Upper lobe of right lung (tissue), 1 donor: ENCODE results near the gene CNTNAP2. TPM values are rescaled to one million over a fixed set of nuclear protein-coding genes. Genes with fewer than 3 reads are reported as not detected.

Experiments
- ATAC-seq: fragments of 200-7000 bp; cut with Tn5 transposase; one replicate; pipeline ENCODE4 v1.9.1; 2020; ENCODE audit warnings: mild to moderate bottlenecking, moderate library complexity
- DNase-seq: peaks from one replicate; pipeline ENCODE4 v3.0.0-alpha.2; 2020
- H3K27ac ChIP-seq: fragments of 200-600 bp; one replicate; pipeline ENCODE4 v1.8.0; 2022
- H3K27me3 ChIP-seq: fragments of 200-600 bp; one replicate; pipeline ENCODE4 v1.8.0; 2022; ENCODE audit warnings: mild to moderate bottlenecking
- H3K36me3 ChIP-seq: fragments of 200-600 bp; one replicate; pipeline ENCODE4 v1.8.0; 2022
- H3K4me1 ChIP-seq: fragments of 200-600 bp; one replicate; pipeline ENCODE4 v1.8.0; 2022
- H3K4me3 ChIP-seq: fragments of 200-600 bp; one replicate; pipeline ENCODE4 v1.8.0; 2022; ENCODE audit warnings: mild to moderate bottlenecking
- H3K9me3 ChIP-seq: fragments of 200-600 bp; one replicate; pipeline ENCODE4 v1.8.0; 2022
- CTCF ChIP-seq: fragments of 200-600 bp; IDR thresholded peaks from one replicate; pipeline ENCODE4 v1.8.0; 2022; ENCODE audit warnings: antibody characterized with exemption
- intact Hi-C: fragments of 100-400 bp; cut with DNase I; formaldehyde crosslinking; loops from one replicate; pipeline ENCODE4 v1.11.0; 2022
- total RNA-seq: library from RNA; stranded (reverse); fragmentation: NEBNext Ultra II Directional; extraction: Animal tissue kit (Norgen Biotek cat#: 25700); gene quantifications from one replicate; pipeline ENCODE4 v1.2.1, GENCODE V29; 2021
- donor health status: DM: no; HTN: yes; CAD: no; lungs with severe emphysema.

The CNTNAP2 gene
- total RNA-seq, 1 donor from 2014 or later, result 0.41 TPM

GRCh38 chr7:148214101-148214500, 2097.5 kb downstream of the CNTNAP2 start:
- H3K9me3 ChIP-seq, result no peaks in the 10 kb centered on the region
- no peak for ATAC-seq

DNA sequence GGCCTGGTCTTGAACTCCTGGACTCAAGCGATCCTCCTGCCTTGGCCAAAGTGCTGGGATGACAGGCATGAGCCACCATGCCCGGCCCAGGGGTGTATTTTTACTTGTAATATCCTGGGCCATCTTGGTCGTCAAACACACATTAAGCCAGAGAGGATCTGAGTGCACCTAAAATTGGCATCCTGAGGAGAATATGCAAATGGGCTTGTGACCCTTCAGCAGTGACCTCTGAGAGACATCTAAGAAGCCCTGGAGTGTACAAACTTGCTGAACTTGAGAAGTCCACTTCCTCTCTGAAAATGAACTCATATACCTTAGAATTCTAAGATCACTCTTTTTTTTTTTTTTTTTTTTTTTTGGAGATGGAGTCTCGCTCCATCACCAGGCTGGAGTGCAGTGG, 2102.0 kb downstream of the CNTNAP2 start:
- DNase-seq, result no peak
- no peak overlapping the region for H3K27ac ChIP-seq
- H3K4me3 ChIP-seq, result no peak overlapping the region
- no peaks in the 10 kb centered on the region for H3K4me1 ChIP-seq
- intact Hi-C loops, result no loop called here
- no peaks in the 10 kb centered on the region for H3K36me3 ChIP-seq
- no peak for TF ChIP-seq CTCF
- no peak for ATAC-seq
- no peaks in the 10 kb centered on the region for H3K9me3 ChIP-seq
- no peaks in the 10 kb centered on the region for H3K27me3 ChIP-seq

More at GRCh38 chr7:148214101-148214500, 2097.5 kb downstream of the CNTNAP2 start:
- no peaks in the 10 kb centered on the region for H3K36me3 ChIP-seq
- no peaks in the 10 kb centered on the region for H3K27me3 ChIP-seq
- H3K27ac ChIP-seq, result no peak overlapping the region
- H3K4me3 ChIP-seq, result no peak overlapping the region
- no peaks in the 10 kb centered on the region for H3K4me1 ChIP-seq
- intact Hi-C loops, result no loop called here
- no peak for TF ChIP-seq CTCF
- DNase-seq, result no peak

GRCh38 chr7:148222721-148223120, 2106.1 kb downstream of the CNTNAP2 start:
- no peaks in the 10 kb centered on the region for H3K4me1 ChIP-seq
- H3K36me3 ChIP-seq, result no peaks in the 10 kb centered on the region
- H3K4me3 ChIP-seq, result no peak overlapping the region
- no peaks in the 10 kb centered on the region for H3K9me3 ChIP-seq
- H3K27ac ChIP-seq, result no peak overlapping the region
- no peak for TF ChIP-seq CTCF
- intact Hi-C loops, result no loop called here
- H3K27me3 ChIP-seq, result no peaks in the 10 kb centered on the region
- ATAC-seq (no peak), DNase-seq (no peak)

GRCh38 chr7:148223160-148223559, 2106.6 kb downstream of the CNTNAP2 start:
- Histone ChIP-seq H3K27me3 (no peaks in the 10 kb centered on the region), H3K27ac (no peak overlapping the region), H3K9me3 (no peaks in the 10 kb centered on the region), H3K4me3 (no peak overlapping the region), H3K36me3 (no peaks in the 10 kb centered on the region), H3K4me1 (no peaks in the 10 kb centered on the region)
- intact Hi-C loops, result no loop called here
- TF ChIP-seq CTCF, result no peak
- DNase-seq (no peak), ATAC-seq (no peak)

DNA sequence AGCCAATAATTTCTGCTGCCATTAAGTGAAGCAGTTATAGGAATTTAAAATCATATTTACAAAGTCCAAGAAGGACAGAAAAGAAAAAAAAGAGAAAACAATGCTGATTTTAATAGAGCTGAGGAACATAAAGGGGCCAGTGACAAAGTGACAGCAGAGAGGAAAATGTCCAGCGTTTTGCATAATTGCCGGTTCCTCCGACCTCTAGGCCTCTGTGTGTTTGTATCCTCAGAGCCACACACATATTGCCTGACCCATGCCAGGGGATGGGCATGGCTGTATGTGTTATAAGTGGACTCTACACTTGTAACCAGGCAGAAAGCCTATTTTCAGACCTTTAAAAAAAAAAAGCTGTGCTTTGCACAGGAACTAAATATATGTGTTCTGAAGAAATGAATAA, 2107.1 kb downstream of the CNTNAP2 start:
- DNase-seq, result no peak

More for the DNA sequence above, 2107.1 kb downstream of the CNTNAP2 start:
- no peak for TF ChIP-seq CTCF
- no peaks in the 10 kb centered on the region for H3K9me3 ChIP-seq
- no peaks in the 10 kb centered on the region for H3K27me3 ChIP-seq
- H3K36me3 ChIP-seq, result no peaks in the 10 kb centered on the region
- no peaks in the 10 kb centered on the region for H3K4me1 ChIP-seq
- no peak overlapping the region for H3K27ac ChIP-seq
- H3K4me3 ChIP-seq, result no peak overlapping the region
- intact Hi-C loops, result no loop called here
- ATAC-seq, result no peak
